ENCODE data around the gene CDKAL1.

The CDKAL1 gene

DNA sequence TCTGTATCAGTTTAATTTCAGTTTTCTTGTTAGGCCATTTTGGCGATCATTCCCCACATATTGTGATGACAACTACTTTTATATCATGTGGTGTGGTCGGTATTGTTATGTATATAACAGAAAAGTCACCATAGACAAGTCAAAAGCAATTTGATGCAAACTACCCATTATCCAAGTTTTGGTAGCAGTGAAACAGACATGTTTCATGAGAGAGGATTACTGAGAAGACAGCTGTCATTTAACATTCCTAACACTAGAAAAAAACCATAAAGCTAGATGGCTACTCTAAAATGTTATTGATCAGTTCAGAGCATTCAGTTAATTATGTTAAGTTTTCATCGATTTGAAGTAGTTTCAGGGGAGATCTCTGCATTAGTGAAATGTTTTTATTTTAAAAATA lies 597.1 kb downstream of the CDKAL1 start:
- no peak overlapping the region for H3K27ac ChIP-seq (ENCODE audit: low read length, poor library complexity, severe bottlenecking)
- H3K36me3 ChIP-seq (ENCODE audit: control insufficient read depth in 1 of 2, insufficient read depth in 2 of 2, low read depth in 1 of 2, low read length in 2 of 2): no peaks in the 10 kb centered on the region
- no peak overlapping the region for H2AK5ac ChIP-seq (ENCODE audit: low read length, severe bottlenecking)
- H3K4me2 ChIP-seq (ENCODE audit: low read length, poor library complexity, severe bottlenecking): no peak overlapping the region
- H3K9ac ChIP-seq (ENCODE audit: low read length): no peak overlapping the region
- no peak overlapping the region for H3K14ac ChIP-seq (ENCODE audit: low read length in 2 of 2)
- DNase-seq: no peak
- no peak overlapping the region for H3K18ac ChIP-seq (ENCODE audit: low read depth in 1 of 2, low read length in 2 of 2)
- no CpG with 5 or more reads among the region's 3 CpGs for WGBS
- H2BK120ac ChIP-seq (ENCODE audit: low read depth, low read length): no peak overlapping the region
- no peak overlapping the region for H4K8ac ChIP-seq (ENCODE audit: low read length)
- no peak overlapping the region for H4K91ac ChIP-seq (ENCODE audit: low read length)
- no peak overlapping the region for H2BK12ac ChIP-seq (ENCODE audit: low read length in 2 of 2)
- no peaks in the 10 kb centered on the region for H3K4me1 ChIP-seq (ENCODE audit: control insufficient read depth, insufficient read depth, low read depth, low read length)
- no peaks in the 10 kb centered on the region for H3K79me1 ChIP-seq (replicated peaks; ENCODE audit: low read length, poor library complexity, severe bottlenecking)
- H3K27me3 ChIP-seq (ENCODE audit: control insufficient read depth in 1 of 2, insufficient read depth in 1 of 2, low read length in 2 of 2): no peaks in the 10 kb centered on the region
- no peaks in the 10 kb centered on the region for H3K9me3 ChIP-seq (ENCODE audit: control insufficient read depth, low read length)
- no peak overlapping the region for H3K4me3 ChIP-seq (ENCODE audit: insufficient read depth in 1 of 2, low read depth in 1 of 2, low read length in 2 of 2)
- H3K4ac ChIP-seq (ENCODE audit: low read depth in 1 of 2, low read length in 2 of 2): no peak overlapping the region
- no peak overlapping the region for H2BK15ac ChIP-seq (ENCODE audit: low read depth, poor library complexity, severe bottlenecking)
- H2AFZ ChIP-seq (ENCODE audit: low read depth, low read length): no peak overlapping the region
- H3K23ac ChIP-seq (ENCODE audit: low read length in 2 of 2): no peak overlapping the region
- H2BK5ac ChIP-seq (ENCODE audit: low read depth, low read length, poor library complexity, severe bottlenecking): no peak overlapping the region

DNA sequence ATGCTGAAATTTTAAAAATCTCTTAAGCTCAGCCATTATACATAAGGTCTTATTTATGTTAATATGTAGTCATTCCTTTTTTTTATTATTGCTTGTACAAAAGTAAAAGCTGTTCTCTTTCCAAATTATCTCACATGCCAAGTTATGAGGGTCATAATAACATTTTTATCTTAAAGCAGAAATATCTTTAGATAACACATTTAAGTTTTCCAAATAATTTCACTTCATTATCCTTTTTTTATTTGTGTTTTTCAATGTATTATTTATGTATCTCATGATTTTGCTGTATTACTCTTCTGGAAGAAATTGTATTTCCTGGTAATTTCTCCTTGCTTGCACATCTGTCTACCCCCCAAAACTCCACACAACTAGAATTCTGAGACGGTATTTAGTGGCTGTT lies 598.2 kb downstream of the CDKAL1 start:
- Histone ChIP-seq H3K4me1 (ENCODE audit: control insufficient read depth, insufficient read depth, low read depth, low read length) (no peaks in the 10 kb centered on the region), H3K79me1 (replicated peaks; ENCODE audit: low read length, poor library complexity, severe bottlenecking) (no peaks in the 10 kb centered on the region), H2BK12ac (ENCODE audit: low read length in 2 of 2) (no peak overlapping the region), H2BK120ac (ENCODE audit: low read depth, low read length) (no peak overlapping the region), H3K4me2 (ENCODE audit: low read length, poor library complexity, severe bottlenecking) (no peak overlapping the region), H3K18ac (ENCODE audit: low read depth in 1 of 2, low read length in 2 of 2) (no peak overlapping the region), H3K36me3 (ENCODE audit: control insufficient read depth in 1 of 2, insufficient read depth in 2 of 2, low read depth in 1 of 2, low read length in 2 of 2) (no peaks in the 10 kb centered on the region), H2AK5ac (ENCODE audit: low read length, severe bottlenecking) (no peak overlapping the region), H3K14ac (ENCODE audit: low read length in 2 of 2) (no peak overlapping the region), H2BK5ac (ENCODE audit: low read depth, low read length, poor library complexity, severe bottlenecking) (no peak overlapping the region), H3K23ac (ENCODE audit: low read length in 2 of 2) (no peak overlapping the region), H3K9me3 (ENCODE audit: control insufficient read depth, low read length) (no peaks in the 10 kb centered on the region), H3K9ac (ENCODE audit: low read length) (no peak overlapping the region), H4K8ac (ENCODE audit: low read length) (no peak overlapping the region), H3K4me3 (ENCODE audit: insufficient read depth in 1 of 2, low read depth in 1 of 2, low read length in 2 of 2) (no peak overlapping the region), H2BK15ac (ENCODE audit: low read depth, poor library complexity, severe bottlenecking) (no peak overlapping the region), H3K27me3 (ENCODE audit: control insufficient read depth in 1 of 2, insufficient read depth in 1 of 2, low read length in 2 of 2) (no peaks in the 10 kb centered on the region), H4K91ac (ENCODE audit: low read length) (no peak overlapping the region), H2AFZ (ENCODE audit: low read depth, low read length) (no peak overlapping the region), H3K27ac (ENCODE audit: low read length, poor library complexity, severe bottlenecking) (no peak overlapping the region), H3K4ac (ENCODE audit: low read depth in 1 of 2, low read length in 2 of 2) (no peak overlapping the region)
- WGBS: no CpG with 5 or more reads among the region's 1 CpG
- DNase-seq: no peak

DNA sequence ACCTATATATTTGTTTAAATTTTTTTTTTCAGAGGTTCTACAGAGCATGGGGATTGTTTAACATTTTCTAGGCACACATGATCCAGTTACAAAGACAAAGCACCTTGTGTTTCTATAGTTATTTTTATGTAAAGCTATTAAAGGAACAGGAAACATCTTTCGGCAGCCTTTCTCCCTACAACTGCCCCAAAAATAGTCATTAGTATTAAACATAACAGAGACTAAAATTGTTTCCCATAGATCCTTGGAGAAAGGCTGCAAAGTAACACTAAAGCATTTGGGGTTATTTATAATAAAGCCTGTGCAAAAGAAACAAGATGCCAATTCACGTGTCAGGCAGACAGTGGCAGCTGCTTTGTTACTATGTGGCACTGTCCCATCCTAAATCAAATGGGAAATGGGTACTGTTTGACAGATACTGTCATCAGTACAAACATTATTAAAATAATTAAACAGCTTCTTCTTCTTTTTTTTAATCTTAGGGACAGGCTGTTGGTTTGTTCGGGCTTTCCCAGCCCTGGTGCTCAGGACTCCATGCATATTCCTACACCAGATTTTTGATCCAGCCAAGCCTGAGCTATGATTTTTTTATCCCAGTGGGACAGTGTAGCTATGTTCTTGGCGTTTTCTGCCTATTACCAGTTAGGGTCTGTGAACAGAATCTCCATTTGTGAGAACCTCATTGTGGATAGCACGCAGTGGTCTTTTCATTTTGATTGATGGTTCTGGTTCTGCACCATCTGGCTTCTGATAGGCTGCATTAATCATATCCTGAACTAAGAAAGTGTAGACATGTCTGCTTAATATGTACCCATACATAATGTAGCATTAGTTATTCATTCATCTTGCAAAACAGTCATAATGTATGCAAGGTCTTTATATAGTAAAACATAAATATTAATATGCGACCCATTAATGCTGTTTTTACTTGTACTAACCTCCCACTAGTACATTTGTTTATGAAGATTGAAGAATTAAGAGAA lies 598.9 kb downstream of the CDKAL1 start:
- Histone ChIP-seq H2AFZ (ENCODE audit: low read depth, low read length) (no peak overlapping the region), H4K8ac (ENCODE audit: low read length) (no peak overlapping the region), H3K14ac (ENCODE audit: low read length in 2 of 2) (no peak overlapping the region), H3K9ac (ENCODE audit: low read length) (no peak overlapping the region), H2AK5ac (ENCODE audit: low read length, severe bottlenecking) (no peak overlapping the region), H3K9me3 (ENCODE audit: control insufficient read depth, low read length) (no peaks in the 10 kb centered on the region), H4K91ac (ENCODE audit: low read length) (no peak overlapping the region), H3K79me1 (replicated peaks; ENCODE audit: low read length, poor library complexity, severe bottlenecking) (no peaks in the 10 kb centered on the region), H2BK5ac (ENCODE audit: low read depth, low read length, poor library complexity, severe bottlenecking) (no peak overlapping the region), H3K4ac (ENCODE audit: low read depth in 1 of 2, low read length in 2 of 2) (no peak overlapping the region), H3K18ac (ENCODE audit: low read depth in 1 of 2, low read length in 2 of 2) (peak overlapping the region in 1 of 2 experiments; percentile 61), H3K4me2 (ENCODE audit: low read length, poor library complexity, severe bottlenecking) (no peak overlapping the region), H2BK15ac (ENCODE audit: low read depth, poor library complexity, severe bottlenecking) (no peak overlapping the region), H3K27me3 (ENCODE audit: control insufficient read depth in 1 of 2, insufficient read depth in 1 of 2, low read length in 2 of 2) (no peaks in the 10 kb centered on the region), H3K4me3 (ENCODE audit: insufficient read depth in 1 of 2, low read depth in 1 of 2, low read length in 2 of 2) (no peak overlapping the region), H3K23ac (ENCODE audit: low read length in 2 of 2) (no peak overlapping the region), H3K36me3 (ENCODE audit: control insufficient read depth in 1 of 2, insufficient read depth in 2 of 2, low read depth in 1 of 2, low read length in 2 of 2) (no peaks in the 10 kb centered on the region), H3K4me1 (ENCODE audit: control insufficient read depth, insufficient read depth, low read depth, low read length) (no peaks in the 10 kb centered on the region), H3K27ac (ENCODE audit: low read length, poor library complexity, severe bottlenecking) (no peak overlapping the region), H2BK12ac (ENCODE audit: low read length in 2 of 2) (no peak overlapping the region), H2BK120ac (ENCODE audit: low read depth, low read length) (no peak overlapping the region)
- WGBS: 47% methylated on average over 4 of the region's 6 CpGs
- peak; percentile 15 for DNase-seq

DNA sequence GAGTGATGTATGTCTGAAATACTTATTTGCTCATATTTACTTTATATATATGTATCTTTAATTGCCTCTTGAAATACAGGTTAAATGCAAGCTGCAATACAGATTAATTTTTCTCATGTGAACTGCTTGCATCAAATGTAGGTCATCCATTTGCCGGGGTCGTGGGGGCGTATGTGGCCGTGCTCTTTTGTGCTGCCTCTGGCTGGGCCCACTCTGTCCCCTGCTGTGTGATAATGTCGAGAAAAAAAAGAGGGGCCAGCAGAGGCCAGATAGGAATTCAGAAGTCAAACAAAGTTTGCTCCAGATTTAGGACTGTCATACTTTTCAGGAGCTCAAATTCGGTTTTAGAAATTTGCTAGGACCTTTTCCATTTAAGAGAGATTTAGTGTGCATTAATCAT lies 599.6 kb downstream of the CDKAL1 start:
- Histone ChIP-seq H3K4me1 (ENCODE audit: control insufficient read depth, insufficient read depth, low read depth, low read length) (no peaks in the 10 kb centered on the region), H3K27me3 (ENCODE audit: control insufficient read depth in 1 of 2, insufficient read depth in 1 of 2, low read length in 2 of 2) (no peaks in the 10 kb centered on the region), H2BK15ac (ENCODE audit: low read depth, poor library complexity, severe bottlenecking) (no peak overlapping the region), H2BK120ac (ENCODE audit: low read depth, low read length) (no peak overlapping the region), H4K8ac (ENCODE audit: low read length) (no peak overlapping the region), H3K27ac (ENCODE audit: low read length, poor library complexity, severe bottlenecking) (no peak overlapping the region), H3K9ac (ENCODE audit: low read length) (no peak overlapping the region), H3K23ac (ENCODE audit: low read length in 2 of 2) (no peak overlapping the region), H3K36me3 (ENCODE audit: control insufficient read depth in 1 of 2, insufficient read depth in 2 of 2, low read depth in 1 of 2, low read length in 2 of 2) (no peaks in the 10 kb centered on the region), H3K4me2 (ENCODE audit: low read length, poor library complexity, severe bottlenecking) (no peak overlapping the region), H3K9me3 (ENCODE audit: control insufficient read depth, low read length) (no peaks in the 10 kb centered on the region), H2AFZ (ENCODE audit: low read depth, low read length) (no peak overlapping the region), H3K4ac (ENCODE audit: low read depth in 1 of 2, low read length in 2 of 2) (no peak overlapping the region), H2BK5ac (ENCODE audit: low read depth, low read length, poor library complexity, severe bottlenecking) (no peak overlapping the region), H4K91ac (ENCODE audit: low read length) (no peak overlapping the region), H3K4me3 (ENCODE audit: insufficient read depth in 1 of 2, low read depth in 1 of 2, low read length in 2 of 2) (no peak overlapping the region), H2BK12ac (ENCODE audit: low read length in 2 of 2) (no peak overlapping the region), H3K14ac (ENCODE audit: low read length in 2 of 2) (no peak overlapping the region), H3K18ac (ENCODE audit: low read depth in 1 of 2, low read length in 2 of 2) (no peak overlapping the region), H2AK5ac (ENCODE audit: low read length, severe bottlenecking) (no peak overlapping the region), H3K79me1 (replicated peaks; ENCODE audit: low read length, poor library complexity, severe bottlenecking) (no peaks in the 10 kb centered on the region)
- WGBS: 60% methylated on average over 5 of the region's 6 CpGs
- DNase-seq: no peak

All from mesenchymal stem cell (in vitro differentiated cells and primary cell).